Effector CD8-positive, alpha-beta T cell (primary cell): ENCODE measurements around the gene KCNC4.

Experiments used
- DNase-seq: peaks from one replicate; lab custom pipeline; 2025; lab: John Stamatoyannopoulos, UW

KCNC4 gene

DNA sequence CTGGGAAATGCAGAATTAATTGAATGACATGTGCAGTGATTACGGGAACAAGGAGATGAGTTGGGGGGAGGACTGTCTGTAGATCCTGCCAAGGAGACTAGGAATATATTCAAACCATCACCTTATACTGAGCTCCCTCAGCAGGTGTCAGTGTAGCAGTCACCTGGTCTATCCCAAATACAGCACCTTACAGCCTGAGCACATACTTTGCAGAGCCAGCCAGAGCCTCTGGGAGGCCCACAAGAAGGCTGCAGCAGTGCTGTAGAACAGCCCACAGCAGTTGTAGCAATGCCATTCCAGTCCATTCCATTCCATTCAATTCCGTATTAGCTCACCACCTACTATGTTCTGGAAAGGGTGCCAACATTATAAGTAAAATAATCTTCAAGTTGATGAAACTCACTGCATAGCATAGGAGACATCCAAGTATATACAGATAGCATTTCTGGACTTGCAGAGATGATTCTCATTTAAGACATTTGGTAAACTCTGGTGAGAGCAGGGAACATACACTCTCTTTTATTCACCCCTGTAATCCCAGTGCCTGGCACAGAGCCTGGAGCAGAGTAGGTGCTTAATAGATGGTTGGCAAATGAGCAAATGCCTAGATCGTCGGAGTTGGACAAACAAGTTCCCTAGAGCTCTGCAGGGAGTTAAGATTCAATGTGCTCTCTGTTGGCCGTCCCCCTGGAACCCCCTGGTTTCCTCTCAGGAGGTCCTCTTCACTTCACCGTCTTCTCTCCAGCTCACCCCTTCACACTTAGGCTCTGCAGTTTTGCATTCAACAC, 44.7 kb downstream of the KCNC4 start:
- DNase-seq: no peak

DNA sequence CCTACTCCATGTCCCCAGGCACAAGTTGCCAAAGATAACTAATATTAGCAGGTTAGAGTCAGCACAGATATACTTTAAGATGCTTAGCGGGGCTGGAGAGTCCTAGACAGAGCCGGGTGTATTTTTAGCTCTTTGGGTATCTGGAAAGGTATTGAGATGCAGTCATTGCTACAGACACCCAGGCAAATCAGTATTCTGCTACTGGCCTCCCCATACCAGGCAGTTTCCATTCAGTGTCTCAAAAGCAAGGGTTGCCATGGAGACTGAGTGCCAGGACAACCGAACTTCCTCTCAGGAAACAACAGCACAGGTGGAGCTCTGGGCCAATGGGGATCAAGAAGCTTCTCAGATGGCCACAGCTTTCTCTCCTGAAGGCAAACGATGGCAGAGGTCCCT, 45.3 kb downstream of the KCNC4 start:
- no peak for DNase-seq

DNA sequence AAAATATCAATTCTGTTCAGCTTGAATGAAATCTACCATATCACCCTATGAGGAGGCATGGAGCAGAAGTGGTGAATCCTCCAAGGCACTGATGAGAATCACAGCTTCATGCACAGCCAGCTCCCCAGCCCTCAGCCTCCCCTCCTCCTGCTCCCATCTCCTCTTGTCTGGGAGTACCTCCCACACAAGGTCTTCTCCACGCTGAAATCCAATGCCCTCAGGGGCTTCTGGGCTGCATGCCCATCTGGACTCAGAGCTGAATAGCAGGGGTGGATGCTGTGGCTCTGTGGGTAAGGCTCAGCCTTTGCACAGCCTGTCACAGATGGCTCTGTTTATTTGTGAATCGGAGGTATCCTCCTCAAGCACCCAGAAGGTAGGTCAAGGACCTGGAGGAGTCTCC, 48.6 kb downstream of the KCNC4 start:
- DNase-seq: no peak

DNA sequence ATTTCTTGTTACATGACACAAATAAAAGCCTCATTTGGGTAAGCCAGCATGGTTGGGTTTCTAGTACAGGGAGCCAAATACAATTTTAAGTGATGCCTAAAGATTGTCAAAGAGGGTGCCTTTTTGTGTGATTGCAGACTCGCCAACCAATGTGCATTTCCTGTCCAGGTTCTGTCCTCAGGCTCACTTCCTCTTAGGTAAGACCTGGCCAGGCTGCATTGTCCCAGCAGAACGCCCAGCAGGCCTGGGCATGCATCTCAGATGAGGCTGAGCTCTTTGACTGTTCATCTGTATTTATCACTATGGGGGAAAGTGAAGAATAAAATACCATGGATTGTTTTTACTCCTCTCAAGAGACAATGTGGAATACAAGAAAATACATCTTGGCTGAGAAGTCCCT, 49.7 kb downstream of the KCNC4 start:
- no peak for DNase-seq
